Measurements from ENCODE around the gene FNIP2. TPM values are rescaled to one million over a fixed set of nuclear protein-coding genes. Genes with fewer than 3 reads are reported as not detected.
"Not testable (repeated sequence)": the region's sequence is repeated elsewhere in the genome, so short reads cannot be mapped to it uniquely, and the experiment has no call there.

FNIP2 gene
- total and polyA plus RNA-seq, 2 donors (not counting 1 experiment from before 2014, with no cell fraction given): 16.9 to 36.8 TPM

GRCh38 chr4:158756588-158756987 is 12.2 kb upstream of the FNIP2 start:
- Histone ChIP-seq H4K20me1 (ENCODE audit: control insufficient read depth, extremely low read depth, insufficient read depth, low read length) (no peaks in the 10 kb centered on the region), H3K79me2 (ENCODE audit: control insufficient read depth, insufficient read depth, low read length) (no peaks in the 10 kb centered on the region), H3K27me3 (ENCODE audit: control insufficient read depth, insufficient read depth, low read length) (no peaks in the 10 kb centered on the region), H3K4me1 (ENCODE audit: control insufficient read depth, extremely low read depth, insufficient read depth, low read length) (no peaks in the 10 kb centered on the region), H3K36me3 (ENCODE audit: control insufficient read depth, insufficient read depth, low read length) (no peaks in the 10 kb centered on the region), H3K27ac (ENCODE audit: insufficient read depth, low read length) (no peak overlapping the region), H2AFZ (ENCODE audit: low read length) (no peak overlapping the region), H3K4me3 (replicated peaks in 1 of 4; ENCODE audit: control extremely low read depth in 1 of 4, insufficient read depth in 1 of 4, low read depth in 3 of 4, low read length in 4 of 4) (no peak overlapping the region), H3K4me2 (ENCODE audit: extremely low read depth, insufficient read depth, low read length) (no peak overlapping the region), H3K9me3 (ENCODE audit: control insufficient read depth, insufficient read depth, low read depth, low read length) (no peaks in the 10 kb centered on the region), H3K9ac (ENCODE audit: insufficient read depth, low read length) (no peak overlapping the region)
- no peak for DNase-seq (ENCODE audit: low read depth in 2 of 2)
- TF ChIP-seq EZH2 (IDR thresholded peaks at IDR 0.05; ENCODE audit: low read length, missing control alignments): no peak
- TF ChIP-seq, protein P1, sequence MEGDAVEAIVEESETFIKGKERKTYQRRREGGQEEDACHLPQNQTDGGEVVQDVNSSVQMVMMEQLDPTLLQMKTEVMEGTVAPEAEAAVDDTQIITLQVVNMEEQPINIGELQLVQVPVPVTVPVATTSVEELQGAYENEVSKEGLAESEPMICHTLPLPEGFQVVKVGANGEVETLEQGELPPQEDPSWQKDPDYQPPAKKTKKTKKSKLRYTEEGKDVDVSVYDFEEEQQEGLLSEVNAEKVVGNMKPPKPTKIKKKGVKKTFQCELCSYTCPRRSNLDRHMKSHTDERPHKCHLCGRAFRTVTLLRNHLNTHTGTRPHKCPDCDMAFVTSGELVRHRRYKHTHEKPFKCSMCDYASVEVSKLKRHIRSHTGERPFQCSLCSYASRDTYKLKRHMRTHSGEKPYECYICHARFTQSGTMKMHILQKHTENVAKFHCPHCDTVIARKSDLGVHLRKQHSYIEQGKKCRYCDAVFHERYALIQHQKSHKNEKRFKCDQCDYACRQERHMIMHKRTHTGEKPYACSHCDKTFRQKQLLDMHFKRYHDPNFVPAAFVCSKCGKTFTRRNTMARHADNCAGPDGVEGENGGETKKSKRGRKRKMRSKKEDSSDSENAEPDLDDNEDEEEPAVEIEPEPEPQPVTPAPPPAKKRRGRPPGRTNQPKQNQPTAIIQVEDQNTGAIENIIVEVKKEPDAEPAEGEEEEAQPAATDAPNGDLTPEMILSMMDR (conservative IDR thresholded peaks at IDR 0.05 in 1 of 2, IDR thresholded peaks at IDR 0.05 in 1 of 2; ENCODE audit: low read depth in 1 of 2, low read length in 2 of 2): no peak

GRCh38 chr4:158758142-158758541 is 10.7 kb upstream of the FNIP2 start:
- Histone ChIP-seq H4K20me1 (ENCODE audit: control insufficient read depth, extremely low read depth, insufficient read depth, low read length) (no peaks in the 10 kb centered on the region), H3K27ac (ENCODE audit: insufficient read depth, low read length) (no peak overlapping the region), H3K4me2 (ENCODE audit: extremely low read depth, insufficient read depth, low read length) (no peak overlapping the region), H3K9me3 (ENCODE audit: control insufficient read depth, insufficient read depth, low read depth, low read length) (no peaks in the 10 kb centered on the region), H3K79me2 (ENCODE audit: control insufficient read depth, insufficient read depth, low read length) (no peaks in the 10 kb centered on the region), H2AFZ (ENCODE audit: low read length) (no peak overlapping the region), H3K4me3 (replicated peaks in 1 of 4; ENCODE audit: control extremely low read depth in 1 of 4, insufficient read depth in 1 of 4, low read depth in 3 of 4, low read length in 4 of 4) (no peak overlapping the region), H3K4me1 (ENCODE audit: control insufficient read depth, extremely low read depth, insufficient read depth, low read length) (no peaks in the 10 kb centered on the region), H3K27me3 (ENCODE audit: control insufficient read depth, insufficient read depth, low read length) (no peaks in the 10 kb centered on the region), H3K36me3 (ENCODE audit: control insufficient read depth, insufficient read depth, low read length) (no peaks in the 10 kb centered on the region), H3K9ac (ENCODE audit: insufficient read depth, low read length) (no peak overlapping the region)
- TF ChIP-seq, protein P1 (conservative IDR thresholded peaks at IDR 0.05 in 1 of 2, IDR thresholded peaks at IDR 0.05 in 1 of 2; ENCODE audit: low read depth in 1 of 2, low read length in 2 of 2): no peak
- DNase-seq (ENCODE audit: low read depth in 2 of 2): peak in 1 of 2 donors; percentile 92

DNA sequence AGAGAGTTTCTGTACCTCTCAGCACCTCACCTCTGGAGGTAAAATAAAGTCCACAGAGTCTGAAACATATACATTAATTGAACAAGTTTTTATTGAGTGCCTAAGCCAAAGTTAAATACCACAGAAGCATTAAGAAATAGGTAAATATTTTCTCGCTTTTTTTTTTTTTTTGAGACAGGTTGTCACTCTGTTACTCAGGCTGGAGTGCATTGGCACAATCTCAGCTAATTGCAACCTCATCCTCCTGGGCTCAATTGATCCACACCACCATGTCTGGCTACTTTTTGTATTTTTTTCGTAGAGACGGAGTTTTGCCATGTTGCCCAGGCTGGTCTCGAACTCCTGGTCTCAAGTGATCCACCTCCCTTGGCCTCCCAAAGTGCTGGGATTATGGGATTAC is 10.1 kb upstream of the FNIP2 start:
- H3K4me1 ChIP-seq (ENCODE audit: control insufficient read depth, extremely low read depth, insufficient read depth, low read length): no peaks in the 10 kb centered on the region
- H4K20me1 ChIP-seq (ENCODE audit: control insufficient read depth, extremely low read depth, insufficient read depth, low read length): no peaks in the 10 kb centered on the region
- no peaks in the 10 kb centered on the region for H3K79me2 ChIP-seq (ENCODE audit: control insufficient read depth, insufficient read depth, low read length)
- H3K27ac ChIP-seq (ENCODE audit: insufficient read depth, low read length): no peak overlapping the region
- H3K4me3 ChIP-seq (replicated peaks in 1 of 4; ENCODE audit: control extremely low read depth in 1 of 4, insufficient read depth in 1 of 4, low read depth in 3 of 4, low read length in 4 of 4): no peak overlapping the region
- no peak for TF ChIP-seq EZH2 (IDR thresholded peaks at IDR 0.05; ENCODE audit: low read length, missing control alignments)
- TF ChIP-seq, protein P1 (conservative IDR thresholded peaks at IDR 0.05 in 1 of 2, IDR thresholded peaks at IDR 0.05 in 1 of 2; ENCODE audit: low read depth in 1 of 2, low read length in 2 of 2): no peak
- DNase-seq (ENCODE audit: low read depth in 2 of 2): no peak
- H2AFZ ChIP-seq (ENCODE audit: low read length): no peak overlapping the region
- H3K36me3 ChIP-seq (ENCODE audit: control insufficient read depth, insufficient read depth, low read length): no peaks in the 10 kb centered on the region
- no peaks in the 10 kb centered on the region for H3K27me3 ChIP-seq (ENCODE audit: control insufficient read depth, insufficient read depth, low read length)
- no peak overlapping the region for H3K9ac ChIP-seq (ENCODE audit: insufficient read depth, low read length)
- no peaks in the 10 kb centered on the region for H3K9me3 ChIP-seq (ENCODE audit: control insufficient read depth, insufficient read depth, low read depth, low read length)
- H3K4me2 ChIP-seq (ENCODE audit: extremely low read depth, insufficient read depth, low read length): no peak overlapping the region

- not testable (repeated sequence) for H3K36me3 ChIP-seq (ENCODE audit: control insufficient read depth, insufficient read depth, low read length); H4K20me1 ChIP-seq (ENCODE audit: control insufficient read depth, extremely low read depth, insufficient read depth, low read length); H3K4me3 ChIP-seq (replicated peaks in 1 of 4; ENCODE audit: control extremely low read depth in 1 of 4, insufficient read depth in 1 of 4, low read depth in 3 of 4, low read length in 4 of 4); H3K9ac ChIP-seq (ENCODE audit: insufficient read depth, low read length); DNase-seq (ENCODE audit: low read depth in 2 of 2); H3K79me2 ChIP-seq (ENCODE audit: control insufficient read depth, insufficient read depth, low read length); H3K4me1 ChIP-seq (ENCODE audit: control insufficient read depth, extremely low read depth, insufficient read depth, low read length); H3K27ac ChIP-seq (ENCODE audit: insufficient read depth, low read length); H3K27me3 ChIP-seq (ENCODE audit: control insufficient read depth, insufficient read depth, low read length); H3K9me3 ChIP-seq (ENCODE audit: control insufficient read depth, insufficient read depth, low read depth, low read length); H2AFZ ChIP-seq (ENCODE audit: low read length); H3K4me2 ChIP-seq (ENCODE audit: extremely low read depth, insufficient read depth, low read length)
Observed at GRCh38 chr4:158759539-158759938, 9.3 kb upstream of the FNIP2 start.
